Activated effector memory CD4-positive, alpha-beta T cell treated with Interleukin-2 at 50 U/mL for 16 hours (primary cell): ENCODE results near the gene DOK6.
"Not testable (repeated sequence)": the region's sequence is repeated elsewhere in the genome, so short reads cannot be mapped to it uniquely, and the experiment has no call there.

ENCODE experiments used
- DNase-seq: peaks from one replicate; pipeline ENCODE4 v3.0.0-alpha.2; 2020

The DOK6 gene

GRCh38 chr18:69400253-69400975 is at the start of gene DOK6:
TSS of gene DOK6 (plus strand) at chr18:69400888.
- DNase-seq: no peak

- DNase-seq: no peak
Measured at GRCh38 chr18:69353023-69353422, 47.7 kb upstream of the DOK6 start.

DNA sequence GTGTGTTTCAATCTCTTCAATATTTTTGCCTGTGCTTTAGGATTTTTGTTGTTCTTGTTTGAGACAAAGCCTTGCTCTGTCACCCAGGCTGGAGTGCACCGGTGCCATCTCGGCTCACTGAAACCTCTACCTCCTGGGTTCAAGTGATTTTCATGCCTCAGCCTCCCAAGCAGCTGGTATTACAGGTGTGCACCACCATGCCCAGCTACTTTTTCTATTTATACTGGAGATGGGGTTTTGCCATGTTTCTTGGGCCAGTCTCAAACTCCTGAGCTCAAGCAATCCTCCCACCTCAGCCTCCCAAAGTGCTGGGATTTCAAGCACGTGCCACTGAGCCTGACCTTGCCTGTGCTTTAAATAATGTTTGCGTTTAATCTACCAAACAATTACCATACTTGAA is 43.1 kb upstream of the DOK6 start:
- no peak for DNase-seq

DNA sequence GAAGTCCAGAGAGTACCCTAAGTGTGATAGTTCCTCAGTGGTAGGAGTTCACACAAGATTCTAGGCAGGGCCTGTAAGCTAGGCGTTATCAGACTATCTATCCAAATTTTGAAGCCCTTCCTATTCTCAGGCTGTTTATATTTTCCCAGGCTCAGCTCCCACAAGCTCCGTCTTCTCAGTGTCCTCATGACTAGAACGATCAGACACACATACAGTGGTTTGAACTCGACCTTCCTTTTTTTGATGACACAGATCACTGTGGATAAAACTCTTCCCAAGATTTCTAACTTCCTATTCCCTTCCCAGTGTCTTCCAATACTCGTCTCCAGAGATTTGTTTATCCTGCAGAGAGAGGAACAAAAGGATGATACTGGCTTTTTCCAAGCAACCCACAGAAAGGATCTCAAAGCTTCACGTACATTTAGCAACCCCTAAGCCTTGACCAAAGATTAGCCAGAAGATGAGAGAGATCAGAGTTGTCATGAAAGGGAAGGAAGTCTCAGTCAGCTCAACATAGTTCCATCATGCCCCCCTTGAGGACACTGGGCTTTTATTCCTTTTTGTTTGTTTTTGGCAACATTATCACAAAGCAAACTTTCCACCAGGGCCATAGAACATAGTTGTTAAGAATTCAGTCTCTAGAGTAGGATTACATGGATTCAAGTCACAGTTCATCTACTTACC is 42.3 kb upstream of the DOK6 start:
- DNase-seq: no peak

GRCh38 chr18:69359768-69360167 is 40.9 kb upstream of the DOK6 start:
- DNase-seq: not testable (repeated sequence)

DNA sequence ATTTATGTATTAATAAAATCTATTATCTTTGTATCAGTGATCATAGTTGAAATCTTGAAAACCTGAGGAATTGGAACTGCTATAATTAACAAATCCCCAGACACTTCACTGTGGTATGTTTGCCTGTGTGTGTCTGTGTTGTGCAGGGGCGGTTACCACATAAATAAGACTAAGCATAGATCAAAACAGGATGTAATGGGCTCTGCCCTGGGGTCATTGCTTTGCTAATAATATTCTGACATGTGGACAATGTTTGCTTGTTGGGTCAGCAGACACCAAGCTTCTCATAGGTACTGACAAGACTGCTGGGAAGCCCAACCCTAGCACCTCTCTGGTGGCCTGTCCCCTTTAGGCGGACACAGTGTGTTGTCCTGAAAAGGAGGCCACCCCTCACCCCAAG is 35.8 kb upstream of the DOK6 start:
- DNase-seq: no peak

DNA sequence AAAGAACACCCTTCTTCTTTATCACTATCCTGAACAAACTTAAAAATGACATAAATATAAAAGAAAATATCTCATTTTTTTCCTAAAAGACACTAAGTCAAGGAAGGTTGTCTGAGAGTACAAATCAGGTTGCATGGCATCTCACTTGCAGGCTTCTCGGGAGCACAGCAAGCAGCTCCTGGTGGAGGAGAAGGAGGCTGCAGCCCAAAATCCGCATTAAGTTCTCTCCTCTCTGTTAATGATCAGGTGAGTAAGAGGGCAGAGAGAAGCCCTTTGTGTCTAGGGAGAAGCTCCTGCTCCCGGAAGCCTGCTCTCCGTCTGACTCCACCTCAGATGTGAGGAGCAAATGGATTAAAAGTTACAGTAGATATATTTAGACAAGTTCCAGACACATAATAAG is 35.0 kb upstream of the DOK6 start:
- no peak for DNase-seq

GRCh38 chr18:69367104-69367503 is 33.6 kb upstream of the DOK6 start:
- no peak for DNase-seq

- no peak for DNase-seq
Measured at GRCh38 chr18:69371729-69372128, 29.0 kb upstream of the DOK6 start.

DNA sequence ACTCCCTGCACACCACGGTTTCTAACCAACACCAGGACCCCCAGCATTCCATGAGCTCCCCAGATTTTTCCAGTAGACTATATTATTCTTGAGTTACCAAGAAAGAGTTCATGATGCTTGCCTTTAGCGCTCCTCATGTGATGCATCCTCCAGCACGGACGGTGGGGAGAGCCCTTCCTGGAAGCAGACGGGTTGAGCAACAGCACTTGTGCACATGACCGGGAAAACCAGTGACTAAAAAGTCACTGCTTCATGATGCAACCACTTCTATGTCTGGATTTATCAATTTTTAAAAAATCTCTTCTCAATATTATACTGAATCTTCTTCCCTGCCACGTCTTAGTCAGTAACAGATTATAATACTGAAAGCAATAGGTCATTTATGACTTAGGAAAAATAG is 20.4 kb upstream of the DOK6 start:
- no peak for DNase-seq

- DNase-seq: no peak
Measured at GRCh38 chr18:69383186-69383585, 17.5 kb upstream of the DOK6 start.

GRCh38 chr18:69387186-69387585 is 13.5 kb upstream of the DOK6 start:
- no peak for DNase-seq

- DNase-seq: no peak
Measured at GRCh38 chr18:69388222-69388621, 12.5 kb upstream of the DOK6 start.

GRCh38 chr18:69397096-69397495 is 3.6 kb upstream of the DOK6 start:
- DNase-seq: no peak

DNA sequence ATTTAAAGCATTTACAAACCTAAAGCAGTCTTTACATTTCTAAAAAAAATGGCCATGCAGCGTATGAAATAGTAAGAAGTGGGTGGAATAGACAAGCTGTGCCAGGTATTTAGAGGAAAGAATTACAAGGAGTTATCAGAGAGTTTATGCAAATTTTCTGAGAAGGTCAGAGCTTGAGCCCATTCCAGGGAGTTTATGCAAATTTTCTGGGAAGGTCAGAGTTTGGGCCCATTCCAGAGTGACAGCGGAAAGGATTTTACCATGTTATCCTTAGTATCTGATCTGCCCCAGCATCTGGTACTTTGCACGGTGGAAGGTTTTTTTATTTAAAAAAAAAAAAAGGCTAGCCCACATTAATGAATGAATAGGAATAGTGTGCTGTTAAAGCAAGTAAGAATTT is 1.4 kb upstream of the DOK6 start:
- no peak for DNase-seq

GRCh38 chr18:69400976-69401225 is 213 bp downstream of the DOK6 start:
- no peak for DNase-seq

- no peak for DNase-seq
Measured at GRCh38 chr18:69401226-69401971, 711 bp downstream of the DOK6 start.

DNA sequence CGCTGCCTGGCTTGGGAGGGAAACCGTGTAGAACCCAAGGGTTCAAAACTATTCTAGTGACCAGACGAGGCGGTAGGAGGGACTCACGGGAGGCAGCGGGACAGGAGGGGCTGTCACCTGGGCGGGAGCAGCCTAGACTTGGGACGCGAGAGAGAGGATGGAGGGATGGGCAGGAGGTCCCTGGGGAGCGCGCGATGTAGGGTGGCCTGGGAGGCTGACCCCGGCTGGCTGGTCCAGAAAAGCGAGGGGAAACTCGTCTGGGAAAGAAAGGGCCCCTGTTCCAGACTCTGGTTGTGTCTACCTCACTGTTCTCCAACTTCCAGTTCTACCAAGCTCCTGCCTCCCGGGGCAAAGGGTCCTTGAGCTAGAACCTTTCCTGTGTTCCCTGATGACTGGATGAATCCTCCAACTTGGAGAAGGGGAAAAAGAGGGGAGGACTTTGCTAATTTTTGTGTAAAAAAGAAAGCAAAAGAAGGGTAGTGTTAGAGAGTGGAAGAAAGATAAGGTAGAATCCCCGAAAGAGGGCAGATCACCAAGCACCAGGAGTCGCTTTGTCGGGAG is 1.4 kb downstream of the DOK6 start:
- no peak for DNase-seq

GRCh38 chr18:69402533-69402989 is 1.9 kb downstream of the DOK6 start:
- DNase-seq: no peak

DNA sequence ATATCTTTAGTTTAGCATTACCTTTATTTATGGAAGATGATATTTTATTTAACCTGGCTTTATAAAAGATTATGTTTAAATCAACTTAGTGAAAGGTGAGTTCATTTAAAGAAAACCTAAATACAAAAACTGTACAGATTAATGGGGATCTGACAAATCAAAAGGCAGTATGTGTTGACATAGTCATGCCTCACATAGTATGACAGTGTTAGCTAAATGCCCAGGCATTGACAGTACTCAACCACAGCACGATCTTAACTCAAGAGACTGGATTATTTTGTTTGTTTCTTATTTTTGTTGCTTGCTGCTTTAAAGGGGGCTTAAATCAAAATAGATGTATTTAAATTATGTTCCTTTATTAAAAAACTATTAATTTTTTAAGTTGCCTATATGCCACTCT is 7.8 kb downstream of the DOK6 start:
- no peak for DNase-seq

DNA sequence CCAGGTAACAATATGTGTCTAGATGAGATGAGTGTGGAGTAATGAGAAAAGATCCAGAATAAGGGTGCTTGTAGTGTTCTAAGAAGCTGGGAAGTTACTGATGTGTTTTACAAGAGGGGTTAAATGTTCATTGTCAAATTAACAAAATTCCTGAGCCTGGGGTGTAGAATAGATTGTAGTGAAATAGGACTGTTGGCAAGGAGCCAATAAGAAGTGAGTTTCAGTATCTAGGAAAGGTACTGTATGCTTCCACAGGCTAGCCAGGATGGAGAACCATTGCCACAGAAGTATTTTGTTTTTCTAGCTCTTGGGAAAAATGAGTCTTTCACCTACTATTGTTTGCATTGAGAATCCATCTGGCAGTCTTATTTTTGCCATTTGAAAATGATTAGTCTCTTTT is 10.5 kb downstream of the DOK6 start:
- no peak for DNase-seq

DNA sequence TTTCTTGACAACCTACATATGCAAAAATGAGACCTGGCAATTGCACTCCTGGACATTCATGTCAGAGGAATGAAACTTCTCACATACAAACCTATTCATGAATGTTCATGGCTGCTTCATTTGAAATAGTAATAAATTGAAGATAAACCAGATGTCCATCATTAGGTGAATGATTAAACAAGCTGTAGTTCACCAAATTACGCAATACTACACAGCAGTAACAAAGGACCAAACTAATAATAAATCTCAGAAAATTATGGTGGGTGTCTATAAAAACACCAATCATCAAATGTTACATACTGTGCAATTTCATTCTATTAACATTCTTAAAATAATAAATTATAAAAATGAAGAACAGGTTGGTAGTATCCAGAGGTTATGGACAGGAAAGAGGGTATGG is 13.5 kb downstream of the DOK6 start:
- no peak for DNase-seq

- no peak for DNase-seq
Measured at GRCh38 chr18:69432847-69433246, 32.2 kb downstream of the DOK6 start.

GRCh38 chr18:69435000-69435399 is 34.3 kb downstream of the DOK6 start:
- DNase-seq: no peak
